B cell (primary cell): ENCODE data around the gene SCAND1. TPM values are rescaled to one million over a fixed set of nuclear protein-coding genes. Genes with fewer than 3 reads are reported as not detected.

Experiments used
- ATAC-seq: fragments of 200-7000 bp; cut with Tn5 transposase; one replicate; pipeline ENCODE4 v1.10.0; 2021; ENCODE audit warnings: low read depth, mild to moderate bottlenecking, moderate number of reproducible peaks, moderate library complexity
- CTCF ChIA-PET: fragments of 350-600 bp; sonication (Branson Sonifier 250); formaldehyde crosslinking; loops from one replicate; lab custom pipeline; 2021; ENCODE audit warnings: antibody characterized with exemption, inconsistent platforms; lab: Charles Lee
- POLR2A ChIA-PET: fragments of 350-600 bp; sonication (Branson Sonifier 250); formaldehyde crosslinking; loops from one replicate; lab custom pipeline; 2021; ENCODE audit warnings: antibody characterized with exemption; lab: Charles Lee
- DNase-seq: peaks from one replicate; pipeline ENCODE4 v3.0.0; 2013
- H2AFZ ChIP-seq: 2 replicates; pipeline ENCODE4 v1.6.1; 2012; ENCODE audit warnings: mild to moderate bottlenecking, low read depth, low read length; ENCODE audit not compliant: insufficient read depth, poor library complexity, severe bottlenecking
- H3K27ac ChIP-seq, 2 donors: 1 replicate in 1 of 2; 2 replicates in 1 of 2; pipeline ENCODE4 v1.5.1; 2012 to 2013; ENCODE audit warnings: low read length in 2 of 2, mild to moderate bottlenecking in 2 of 2, moderate library complexity in 1 of 2
- H3K27me3 ChIP-seq, 4 experiments: fragments of 200-600 bp in 1 of 4; sonication (generic) in 1 of 4; replicated peaks in 1 of 4; 1 replicate in 2 of 4; 2 replicates in 2 of 4; pipeline versions ENCODE4 v1.6.1 to v1.7.0; 2013 to 2016; ENCODE audit warnings: low read length in 3 of 4, mild to moderate bottlenecking in 2 of 4, mixed read lengths in 1 of 4, moderate library complexity in 1 of 4; ENCODE audit not compliant: insufficient read depth in 4 of 4, control insufficient read depth in 3 of 4; ENCODE audit errors: control extremely low read depth in 1 of 4
- H3K36me3 ChIP-seq, 2 experiments: replicated peaks in 1 of 2; 1 replicate in 1 of 2; 2 replicates in 1 of 2; pipeline versions ENCODE4 v1.6.1 to v1.7.1; 2013; ENCODE audit warnings: low read length in 1 of 2; ENCODE audit not compliant: insufficient read depth in 2 of 2, control insufficient read depth in 1 of 2; ENCODE audit errors: control extremely low read depth in 1 of 2, extremely low read depth in 1 of 2
- H3K4me1 ChIP-seq, 2 donors: fragments of 200-600 bp in 1 of 2; sonication (generic) in 1 of 2; 1 replicate in 1 of 2; 2 replicates in 1 of 2; pipeline versions ENCODE4 v1.5.1 to v1.6.1; 2013 to 2017; ENCODE audit warnings: low read length in 2 of 2; ENCODE audit not compliant: control insufficient read depth in 2 of 2, insufficient read depth in 2 of 2
- H3K4me2 ChIP-seq: replicated peaks from 2 replicates; pipeline ENCODE3; 2012; ENCODE audit warnings: mild to moderate bottlenecking, low read depth, low read length; ENCODE audit not compliant: poor library complexity, severe bottlenecking
- H3K4me3 ChIP-seq, 5 experiments: fragments of 200-600 bp in 1 of 5; sonication (generic) in 1 of 5; 1 replicate in 3 of 5; 2 replicates in 2 of 5; pipeline versions ENCODE4 v1.5.1 to v1.7.0; 2011 to 2016; ENCODE audit warnings: low read length in 4 of 5, mild to moderate bottlenecking in 4 of 5, low read depth in 2 of 5, control low read depth in 1 of 5, moderate library complexity in 1 of 5; ENCODE audit not compliant: insufficient read depth in 1 of 5; ENCODE audit errors: control extremely low read depth in 1 of 5, extremely low read depth in 1 of 5
- H3K79me2 ChIP-seq: fragments of 200-600 bp; sonication (generic); one replicate; pipeline ENCODE4 v1.6.0; 2016; ENCODE audit warnings: low read length; ENCODE audit not compliant: control insufficient read depth, insufficient read depth
- H3K9ac ChIP-seq: fragments of 200-600 bp; sonication (generic); 2 replicates; pipeline ENCODE4 v1.6.1; 2017; ENCODE audit warnings: mild to moderate bottlenecking, low read length, moderate library complexity
- H3K9me3 ChIP-seq, 3 donors: one replicate each; pipeline versions ENCODE4 v1.6.1 to v1.7.1; 2013; ENCODE audit warnings: low read length in 2 of 3; ENCODE audit not compliant: control insufficient read depth in 2 of 3, insufficient read depth in 1 of 3; ENCODE audit errors: control extremely low read depth in 1 of 3
- H4K20me1 ChIP-seq: 2 replicates; pipeline ENCODE4 v1.6.0; 2012; ENCODE audit warnings: mild to moderate bottlenecking, low read length; ENCODE audit not compliant: insufficient read depth, control insufficient read depth, poor library complexity, severe bottlenecking
- H3K27ac Mint-ChIP-seq: one replicate; pipeline ENCODE4 v1.8.0; 2021; ENCODE audit warnings: mixed read lengths
- H3K27me3 Mint-ChIP-seq: one replicate; pipeline ENCODE4 v1.8.0; 2021; ENCODE audit warnings: mixed read lengths
- H3K4me1 Mint-ChIP-seq: one replicate; pipeline ENCODE4 v1.8.0; 2021; ENCODE audit warnings: mixed read lengths
- H3K4me3 Mint-ChIP-seq: one replicate; pipeline ENCODE4 v1.8.0; 2021; ENCODE audit warnings: mixed read lengths
- H3K9me3 Mint-ChIP-seq: one replicate; pipeline ENCODE4 v1.8.0; 2022; ENCODE audit warnings: mixed read lengths; ENCODE audit not compliant: insufficient read depth
- EZH2 ChIP-seq: IDR thresholded peaks from 2 replicates; pipeline ENCODE4 v1.6.1; 2012; ENCODE audit warnings: borderline replicate concordance, low read depth, mild to moderate bottlenecking, moderate library complexity, low read length; ENCODE audit not compliant: insufficient read depth, poor library complexity, severe bottlenecking
- WGBS: methylation state at CpG from one replicate; pipeline ENCODE4 v1.1.5; 2013; ENCODE audit warnings: missing lambda C conversion rate; ENCODE audit not compliant: insufficient coverage; 5-methylcytosine and 5-hydroxymethylcytosine counted together
- intact Hi-C: fragments of 100-400 bp; cut with micrococcal nuclease; formaldehyde crosslinking; loops from one replicate; pipeline ENCODE4 v1.10.0; 2022
- polyA plus RNA-seq: library from polyadenylated mRNA; depleted of rRNA; stranded (reverse); fragments of >200 nt; gene quantifications from 2 replicates; pipeline ENCODE4 v1.2.3, GENCODE V29; 2012
- total RNA-seq, 2 donors: library from RNA; stranded (reverse); fragments of 120-200 nt in 1 of 2; gene quantifications; 1 replicate in 1 of 2; 2 replicates in 1 of 2; pipeline versions ENCODE4 v1.2.3 to v1.2.4, GENCODE V29; 2013 to 2022
- TF ChIP-seq, protein P1 (sequence below): fragments of 200-600 bp; IDR thresholded peaks from one replicate; pipeline ENCODE4 v1.8.0; 2022; ENCODE audit warnings: antibody characterized with exemption, mild to moderate bottlenecking

SCAND1 gene
- total and polyA plus RNA-seq, 2 donors (not counting 1 experiment from before 2014, with no cell fraction given), result 42.0 to 102 TPM

DNA sequence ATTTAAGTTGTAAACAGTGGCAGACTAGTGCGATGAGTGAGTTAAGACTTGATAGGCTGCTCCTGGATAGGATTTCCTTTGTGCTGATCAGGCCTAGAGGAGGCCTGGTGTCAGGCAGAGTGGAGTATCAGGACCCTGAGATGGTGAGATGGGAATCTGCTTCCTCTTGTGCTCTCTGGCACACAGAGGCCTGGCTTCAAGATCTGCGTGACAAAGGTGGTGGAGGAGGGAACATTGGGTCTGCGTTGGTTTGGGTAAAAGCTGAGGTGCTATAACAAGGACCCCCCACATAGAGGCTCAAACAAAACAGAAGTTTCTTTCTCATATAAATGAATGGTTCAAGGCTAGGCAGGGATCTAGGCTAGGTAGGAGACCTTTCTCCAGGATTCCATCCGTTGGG lies 20.3 kb downstream of the SCAND1 start:
- H3K4me1 Mint-ChIP-seq, result no peaks in the 10 kb centered on the region

DNA sequence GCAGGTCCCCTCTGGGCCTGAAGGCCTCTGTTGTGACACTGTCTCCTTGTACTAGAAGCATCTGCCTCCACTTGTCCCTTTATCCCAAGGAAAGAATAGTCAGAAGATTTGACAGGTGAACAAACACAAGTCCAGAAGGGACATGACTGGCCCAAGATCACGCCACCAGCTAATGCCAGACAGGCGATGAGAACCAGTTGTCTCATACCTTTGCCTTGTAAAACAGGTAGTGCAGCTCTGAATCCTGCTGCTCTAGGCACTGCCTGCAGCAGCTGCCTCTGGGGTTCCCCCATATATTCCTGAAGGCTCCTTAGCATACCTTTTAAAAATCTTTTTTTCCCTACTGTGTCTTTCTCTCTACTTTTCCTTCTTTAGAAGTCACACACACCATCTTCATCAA lies 25.0 kb downstream of the SCAND1 start:
- no peak for TF ChIP-seq EZH2
- TF ChIP-seq, protein P1, sequence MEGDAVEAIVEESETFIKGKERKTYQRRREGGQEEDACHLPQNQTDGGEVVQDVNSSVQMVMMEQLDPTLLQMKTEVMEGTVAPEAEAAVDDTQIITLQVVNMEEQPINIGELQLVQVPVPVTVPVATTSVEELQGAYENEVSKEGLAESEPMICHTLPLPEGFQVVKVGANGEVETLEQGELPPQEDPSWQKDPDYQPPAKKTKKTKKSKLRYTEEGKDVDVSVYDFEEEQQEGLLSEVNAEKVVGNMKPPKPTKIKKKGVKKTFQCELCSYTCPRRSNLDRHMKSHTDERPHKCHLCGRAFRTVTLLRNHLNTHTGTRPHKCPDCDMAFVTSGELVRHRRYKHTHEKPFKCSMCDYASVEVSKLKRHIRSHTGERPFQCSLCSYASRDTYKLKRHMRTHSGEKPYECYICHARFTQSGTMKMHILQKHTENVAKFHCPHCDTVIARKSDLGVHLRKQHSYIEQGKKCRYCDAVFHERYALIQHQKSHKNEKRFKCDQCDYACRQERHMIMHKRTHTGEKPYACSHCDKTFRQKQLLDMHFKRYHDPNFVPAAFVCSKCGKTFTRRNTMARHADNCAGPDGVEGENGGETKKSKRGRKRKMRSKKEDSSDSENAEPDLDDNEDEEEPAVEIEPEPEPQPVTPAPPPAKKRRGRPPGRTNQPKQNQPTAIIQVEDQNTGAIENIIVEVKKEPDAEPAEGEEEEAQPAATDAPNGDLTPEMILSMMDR, result no peak
- intact Hi-C loops, result no loop called here
- Histone ChIP-seq H3K27me3 (no peaks in the 10 kb centered on the region), H3K27ac (no peak overlapping the region), H3K79me2 (peaks cover 23% of the 10 kb centered on the region), H3K9me3 (no peaks in the 10 kb centered on the region), H3K4me3 (no peak overlapping the region), H3K4me1 (no peaks in the 10 kb centered on the region), H3K36me3 (peaks cover 10 to 58% of the 10 kb centered on the region in 2 experiments), H4K20me1 (peaks cover 11% of the 10 kb centered on the region), H2AFZ (no peak overlapping the region), H3K4me2 (no peak overlapping the region), H3K9ac (no peak overlapping the region)
- no peak for ATAC-seq
- Mint-ChIP-seq H3K27ac (no peak overlapping the region), H3K4me1 (no peaks in the 10 kb centered on the region), H3K27me3 (no peaks in the 10 kb centered on the region), H3K9me3 (no peaks in the 10 kb centered on the region), H3K4me3 (no peak overlapping the region)
- DNase-seq, result no peak
- ChIA-PET CTCF (interaction anchor here (0.6 kb wide), 1 partner anchor 833 kb away, joined by 3 read pairs; no protein-coding TSS in a partner anchor), POLR2A (no interaction called here)
- 100% methylated on average over 2 of the region's 2 CpGs for WGBS

More for the DNA sequence above, 20.3 kb downstream of the SCAND1 start:
- ChIA-PET POLR2A (no interaction called here), CTCF (no interaction called here)
- peaks cover 17% of the 10 kb centered on the region for H3K79me2 ChIP-seq
- ATAC-seq (no peak), DNase-seq (no peak)
- Mint-ChIP-seq H3K9me3 (no peaks in the 10 kb centered on the region), H3K4me3 (no peak overlapping the region), H3K27me3 (no peaks in the 10 kb centered on the region), H3K27ac (no peak overlapping the region)
- no peak overlapping the region for H2AFZ ChIP-seq
- H3K9ac ChIP-seq, result no peak overlapping the region
- 100% methylated on average over 2 of the region's 4 CpGs for WGBS
- H4K20me1 ChIP-seq, result peaks cover 8% of the 10 kb centered on the region
- H3K27ac ChIP-seq, result no peak overlapping the region
- no peak for TF ChIP-seq EZH2
- TF ChIP-seq, protein P1, result no peak
- intact Hi-C loops, result no loop called here
- peaks cover 4 to 61% of the 10 kb centered on the region in 2 experiments for H3K36me3 ChIP-seq
- no peak overlapping the region for H3K4me2 ChIP-seq
- no peak overlapping the region for H3K4me3 ChIP-seq
- H3K9me3 ChIP-seq, result no peaks in the 10 kb centered on the region
- no peaks in the 10 kb centered on the region for H3K27me3 ChIP-seq
- no peaks in the 10 kb centered on the region for H3K4me1 ChIP-seq
